ENCODE data around the gene GPR78.
"Not testable (repeated sequence)": the region's sequence is repeated elsewhere in the genome, so short reads cannot be mapped to it uniquely, and the experiment has no call there.

GPR78 gene

GRCh38 chr4:8618421-8618820, 38.2 kb downstream of the GPR78 start:
- TF ChIP-seq CTCF (IDR thresholded peaks at IDR 0.05) (no peak), ZFX (IDR thresholded peaks at IDR 0.05; ENCODE audit: borderline replicate concordance) (no peak)
- H3K27ac ChIP-seq = no peak overlapping the region

GRCh38 chr4:8618961-8619720, 38.9 kb downstream of the GPR78 start:
- no peak for TF ChIP-seq CTCF (IDR thresholded peaks at IDR 0.05)
- TF ChIP-seq ZFX (IDR thresholded peaks at IDR 0.05; ENCODE audit: borderline replicate concordance) = no peak
- no peak overlapping the region for H3K27ac ChIP-seq

GRCh38 chr4:8621135-8621534, 40.9 kb downstream of the GPR78 start:
- not testable (repeated sequence) for H3K27ac ChIP-seq

GRCh38 chr4:8624601-8625272, 44.5 kb downstream of the GPR78 start:
- not testable (repeated sequence) for H3K27ac ChIP-seq

GRCh38 chr4:8630240-8630905, 50.2 kb downstream of the GPR78 start:
- not testable (repeated sequence) for H3K27ac ChIP-seq

- H3K27ac ChIP-seq = not testable (repeated sequence)
Measured at GRCh38 chr4:8631896-8632295, 51.7 kb downstream of the GPR78 start.

- H3K27ac ChIP-seq = not testable (repeated sequence)
Measured at GRCh38 chr4:8634773-8635172, 54.6 kb downstream of the GPR78 start.

- not testable (repeated sequence) for H3K27ac ChIP-seq
Measured at GRCh38 chr4:8635897-8636554, 55.8 kb downstream of the GPR78 start.

All from 22Rv1 (cell line).